GM18499 (cell line): ENCODE results near the gene ACSL6.

Source experiments
- ATAC-seq: cut with Tn5 transposase; IDR thresholded peaks from one replicate; pipeline ENCODE4 v1.9.1; 2021; ENCODE audit warnings: moderate number of reproducible peaks; ENCODE audit not compliant: insufficient read depth, unreplicated experiment

The ACSL6 gene, protein sequence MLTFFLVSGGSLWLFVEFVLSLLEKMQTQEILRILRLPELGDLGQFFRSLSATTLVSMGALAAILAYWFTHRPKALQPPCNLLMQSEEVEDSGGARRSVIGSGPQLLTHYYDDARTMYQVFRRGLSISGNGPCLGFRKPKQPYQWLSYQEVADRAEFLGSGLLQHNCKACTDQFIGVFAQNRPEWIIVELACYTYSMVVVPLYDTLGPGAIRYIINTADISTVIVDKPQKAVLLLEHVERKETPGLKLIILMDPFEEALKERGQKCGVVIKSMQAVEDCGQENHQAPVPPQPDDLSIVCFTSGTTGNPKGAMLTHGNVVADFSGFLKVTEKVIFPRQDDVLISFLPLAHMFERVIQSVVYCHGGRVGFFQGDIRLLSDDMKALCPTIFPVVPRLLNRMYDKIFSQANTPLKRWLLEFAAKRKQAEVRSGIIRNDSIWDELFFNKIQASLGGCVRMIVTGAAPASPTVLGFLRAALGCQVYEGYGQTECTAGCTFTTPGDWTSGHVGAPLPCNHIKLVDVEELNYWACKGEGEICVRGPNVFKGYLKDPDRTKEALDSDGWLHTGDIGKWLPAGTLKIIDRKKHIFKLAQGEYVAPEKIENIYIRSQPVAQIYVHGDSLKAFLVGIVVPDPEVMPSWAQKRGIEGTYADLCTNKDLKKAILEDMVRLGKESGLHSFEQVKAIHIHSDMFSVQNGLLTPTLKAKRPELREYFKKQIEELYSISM

DNA sequence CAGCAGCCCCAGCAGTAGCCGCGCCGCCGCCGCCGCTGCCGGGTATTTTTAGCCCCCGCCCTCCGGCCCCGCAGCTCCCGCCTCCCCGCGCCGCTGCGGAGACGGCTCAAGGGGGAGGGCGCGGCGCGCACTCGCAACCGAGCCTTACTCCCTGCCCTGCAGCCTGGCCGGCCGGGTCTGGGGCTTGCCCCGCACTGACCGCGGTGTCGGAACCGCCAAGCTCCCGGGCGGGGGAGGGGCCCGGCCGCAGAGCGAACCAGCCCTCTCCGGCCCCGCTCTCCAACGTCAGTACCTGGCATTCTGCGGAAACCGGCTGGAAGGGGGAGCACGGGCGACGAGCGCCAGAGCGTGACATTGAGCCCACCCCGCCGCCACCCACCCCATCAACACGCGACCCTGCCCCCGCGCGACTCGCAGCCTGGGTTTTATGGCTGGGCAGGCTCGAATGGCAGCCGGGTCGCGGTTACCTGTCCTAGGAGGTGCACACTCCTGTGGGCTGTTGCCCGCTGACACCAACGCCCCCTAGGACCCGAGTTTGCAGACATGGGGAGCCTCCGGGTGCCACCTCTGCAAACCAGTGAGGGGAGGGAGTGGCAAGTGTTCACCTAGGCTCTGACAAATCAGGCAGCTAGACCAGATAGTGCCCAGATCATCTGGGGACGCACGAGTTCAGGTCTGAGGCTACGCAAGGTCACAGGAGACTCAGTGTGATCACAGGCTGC lies at the start of gene ACSL6:
ACSL6 (minus strand) TSS at position 37 of the 722 bp plus-strand sequence. CDS start 105 bp downstream, outside the sequence.
- ATAC-seq: no peak

DNA sequence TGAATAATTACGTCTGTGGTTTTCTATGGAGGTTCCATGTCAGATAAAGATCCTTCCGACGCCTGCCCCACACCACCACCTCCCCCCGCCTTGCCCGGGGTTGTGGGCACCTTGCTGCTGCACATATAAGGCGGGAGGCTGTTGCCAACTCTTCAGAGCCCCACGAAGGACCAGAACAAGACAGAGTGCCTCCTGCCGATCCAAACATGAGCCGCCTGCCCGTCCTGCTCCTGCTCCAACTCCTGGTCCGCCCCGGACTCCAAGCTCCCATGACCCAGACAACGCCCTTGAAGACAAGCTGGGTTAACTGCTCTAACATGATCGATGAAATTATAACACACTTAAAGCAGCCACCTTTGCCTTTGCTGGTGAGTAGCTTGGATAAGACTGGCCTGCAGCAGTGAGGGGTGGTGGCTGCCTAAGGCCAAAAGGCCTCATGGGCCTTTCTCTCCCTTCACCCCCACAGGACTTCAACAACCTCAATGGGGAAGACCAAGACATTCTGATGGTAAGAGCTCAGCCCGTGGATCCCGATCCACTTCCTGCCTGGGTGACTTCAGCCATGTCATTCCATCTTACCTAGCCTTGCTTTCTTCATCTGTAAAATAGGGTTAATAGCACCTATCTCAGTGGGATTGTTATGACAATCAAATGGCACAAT lies 49.2 kb upstream of the ACSL6 start, which contains the start of gene IL3:
IL3 (plus strand) TSS at position 155 of the 661 bp plus-strand sequence; CDS start at position 207, 52 bp downstream.
- ATAC-seq: no peak

DNA sequence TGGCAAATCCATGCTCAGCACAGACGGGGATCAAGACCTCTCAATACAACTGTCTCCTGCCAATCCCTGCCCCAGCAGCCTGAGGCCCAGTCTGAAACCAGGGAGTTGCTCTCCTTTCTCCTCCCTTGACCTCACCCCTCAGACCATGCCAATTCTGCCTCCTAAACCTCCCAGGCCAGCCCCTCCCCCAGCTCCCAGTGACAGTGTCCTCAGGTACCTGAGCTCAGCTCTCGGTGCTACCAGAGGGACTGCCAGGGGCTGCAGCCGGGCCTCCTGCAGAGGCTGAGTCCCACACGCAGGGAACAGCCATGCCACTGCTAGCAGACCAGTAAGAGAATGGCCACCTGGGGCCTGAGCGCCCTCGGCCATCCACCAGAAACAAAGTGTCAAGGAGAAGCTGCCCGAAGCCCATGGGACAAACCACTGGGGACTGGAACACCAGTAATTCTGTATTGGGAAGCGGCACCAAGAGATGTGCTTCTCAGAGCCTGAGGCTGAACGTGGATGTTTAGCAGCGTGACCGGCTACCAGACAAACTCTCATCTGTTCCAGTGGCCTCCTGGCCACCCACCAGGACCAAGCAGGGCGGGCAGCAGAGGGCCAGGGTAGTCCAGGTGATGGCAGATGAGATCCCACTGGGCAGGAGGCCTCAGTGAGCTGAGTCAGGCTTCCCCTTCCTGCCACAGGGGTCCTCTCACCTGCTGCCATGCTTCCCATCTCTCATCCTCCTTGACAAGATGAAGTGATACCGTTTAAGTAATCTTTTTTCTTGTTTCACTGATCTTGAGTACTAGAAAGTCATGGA lies 48.4 kb upstream of the ACSL6 start:
- no peak for ATAC-seq

DNA sequence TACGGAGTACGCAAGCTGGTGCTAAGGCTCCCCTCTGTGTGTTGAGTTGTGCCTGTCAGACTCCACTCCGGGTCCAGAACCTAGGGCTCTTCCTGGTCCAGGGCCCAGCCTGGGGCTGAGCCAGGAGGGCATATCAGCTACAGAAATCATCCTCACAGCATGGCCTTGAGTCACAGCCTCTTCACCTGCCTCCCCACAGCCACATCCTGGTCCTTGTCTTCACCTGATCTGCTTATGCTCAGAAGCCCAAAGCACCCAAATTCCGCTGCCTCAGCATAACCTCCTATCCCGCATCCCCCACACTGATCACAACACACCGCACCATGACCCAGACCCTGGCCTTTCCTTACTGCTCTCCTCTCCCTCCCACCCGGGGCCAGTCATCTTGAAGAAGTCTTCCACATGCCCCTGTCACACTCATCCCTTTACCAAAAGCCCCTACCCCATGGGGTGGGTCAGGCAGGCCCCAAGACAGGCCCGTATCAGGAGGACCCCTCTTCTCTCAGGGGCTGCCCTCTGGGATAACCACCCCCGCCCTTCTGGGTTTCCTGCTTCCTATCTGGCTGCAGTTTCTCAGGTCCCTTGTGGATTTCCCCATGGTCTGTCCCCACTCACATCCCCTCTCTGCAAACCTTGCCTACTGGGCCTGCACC lies 47.7 kb upstream of the ACSL6 start:
- ATAC-seq: no peak

DNA sequence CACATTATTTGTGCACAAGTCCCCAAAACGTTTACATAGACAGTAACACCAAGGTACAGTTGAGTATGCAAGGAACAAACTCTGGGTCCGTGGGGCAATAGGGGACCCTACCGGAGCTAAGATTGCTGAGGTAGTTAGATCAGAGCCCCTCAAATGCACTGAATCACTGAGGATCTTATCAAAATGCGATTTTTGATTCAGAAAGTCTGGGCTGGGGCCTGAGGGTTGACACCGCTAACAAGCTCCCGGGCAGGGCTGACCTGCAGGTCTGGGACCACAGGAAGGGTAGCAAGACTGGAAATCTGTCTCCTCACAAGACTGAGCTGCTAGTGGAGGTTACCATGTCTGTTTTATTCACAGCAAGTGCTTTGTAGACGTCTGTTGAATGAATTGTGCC lies 47.2 kb upstream of the ACSL6 start:
- no peak for ATAC-seq

DNA sequence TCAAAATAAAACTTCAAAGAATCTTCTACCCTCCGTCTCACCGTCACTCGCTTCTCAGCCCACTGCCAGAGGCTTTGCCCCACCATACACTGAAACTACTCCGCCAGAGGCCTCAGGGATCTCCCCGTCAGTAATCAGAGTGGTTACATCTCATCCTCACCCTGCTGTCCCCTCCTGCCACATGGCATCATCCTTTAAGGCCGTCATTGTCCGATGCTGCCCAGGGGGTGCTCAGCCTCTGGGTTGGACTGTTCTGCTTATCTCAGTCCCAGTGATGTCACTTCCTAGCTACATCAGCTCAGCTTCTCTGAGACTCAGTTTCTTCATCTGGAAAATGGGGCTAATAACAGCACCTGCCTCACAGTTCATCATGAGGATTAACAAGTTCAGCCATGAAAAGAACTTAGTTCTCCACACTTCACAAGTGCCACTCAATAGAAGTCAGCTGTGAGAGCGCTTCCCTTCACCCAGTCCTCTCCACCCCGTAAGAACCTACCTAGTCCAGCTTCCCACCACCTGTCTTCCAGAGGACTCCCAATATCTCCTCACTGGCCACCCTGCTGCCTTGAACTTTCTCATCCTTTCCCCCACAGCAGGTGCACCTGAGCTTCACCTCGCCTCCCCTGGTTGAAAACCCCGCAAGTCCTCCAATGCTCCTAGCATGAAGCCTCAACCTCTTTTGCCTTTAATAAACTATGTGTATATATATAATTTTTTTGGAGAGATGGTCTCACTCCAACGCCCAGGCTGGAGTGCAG lies 46.2 kb upstream of the ACSL6 start:
- no peak for ATAC-seq

DNA sequence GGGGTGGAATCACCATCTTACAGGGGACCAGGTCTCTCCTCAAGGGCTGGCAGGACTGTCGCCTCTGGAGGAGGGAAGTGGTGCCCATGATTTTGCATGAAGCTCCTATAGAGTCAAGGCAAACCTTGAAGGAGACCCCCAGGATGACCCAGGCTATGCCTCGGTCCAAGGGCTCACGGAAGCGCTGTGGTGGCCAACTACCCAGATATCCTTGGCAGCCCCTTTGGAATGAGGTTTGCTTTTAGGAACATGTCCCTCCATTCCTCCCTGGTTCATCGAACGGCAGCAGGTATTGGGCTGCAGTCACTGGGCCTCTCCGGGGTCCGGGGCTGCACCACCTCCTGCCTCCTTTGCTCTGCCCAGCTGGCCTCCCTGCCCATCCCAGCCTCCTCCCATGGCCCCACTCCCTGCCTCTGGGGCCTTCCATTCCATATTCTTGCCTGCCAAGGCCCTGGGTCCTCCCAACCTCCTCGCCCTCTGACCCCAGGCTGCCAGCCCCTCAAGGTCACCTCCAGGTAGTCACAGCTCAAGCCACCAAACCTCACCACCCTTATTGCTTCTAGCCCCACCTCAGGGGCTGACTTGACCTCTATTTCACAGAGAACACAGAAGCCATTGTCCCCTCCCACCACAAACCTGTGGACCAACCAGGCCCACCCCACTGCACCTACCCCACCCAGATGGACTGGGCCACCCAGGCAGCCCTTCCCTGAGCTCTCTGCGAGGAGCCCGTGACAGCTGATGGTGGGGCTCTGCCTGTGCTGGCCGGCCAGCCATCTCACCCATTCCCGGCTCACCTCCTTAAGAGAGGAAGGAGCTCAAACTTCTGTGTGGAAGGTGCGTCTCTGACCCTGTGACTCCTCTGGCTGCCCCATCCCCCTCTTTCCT lies 45.4 kb upstream of the ACSL6 start:
- no peak for ATAC-seq

GRCh38 chr5:132055808-132056609 lies 44.6 kb upstream of the ACSL6 start:
- no peak for ATAC-seq

DNA sequence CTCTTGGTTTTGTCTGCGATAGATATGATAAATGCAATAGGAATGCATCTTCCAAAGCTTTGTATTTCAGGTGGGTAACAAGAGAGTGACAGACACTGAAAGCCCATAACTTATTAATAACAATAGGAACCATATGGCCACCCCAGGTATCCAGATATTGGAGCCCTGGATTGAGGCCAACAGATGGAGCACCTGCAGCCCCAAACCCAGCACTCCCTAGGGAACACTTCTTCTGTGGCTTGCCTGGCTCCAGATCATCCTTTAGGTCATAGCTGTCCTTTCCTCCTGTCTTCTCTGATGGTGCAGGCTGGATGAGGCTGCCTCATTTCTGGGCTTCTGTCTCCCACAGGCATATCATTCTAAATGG lies 44.0 kb upstream of the ACSL6 start:
- no peak for ATAC-seq

- ATAC-seq: no peak
Observed at GRCh38 chr5:132054697-132055440, 43.4 kb upstream of the ACSL6 start.

GRCh38 chr5:132054031-132054696 lies 42.7 kb upstream of the ACSL6 start:
- no peak for ATAC-seq

DNA sequence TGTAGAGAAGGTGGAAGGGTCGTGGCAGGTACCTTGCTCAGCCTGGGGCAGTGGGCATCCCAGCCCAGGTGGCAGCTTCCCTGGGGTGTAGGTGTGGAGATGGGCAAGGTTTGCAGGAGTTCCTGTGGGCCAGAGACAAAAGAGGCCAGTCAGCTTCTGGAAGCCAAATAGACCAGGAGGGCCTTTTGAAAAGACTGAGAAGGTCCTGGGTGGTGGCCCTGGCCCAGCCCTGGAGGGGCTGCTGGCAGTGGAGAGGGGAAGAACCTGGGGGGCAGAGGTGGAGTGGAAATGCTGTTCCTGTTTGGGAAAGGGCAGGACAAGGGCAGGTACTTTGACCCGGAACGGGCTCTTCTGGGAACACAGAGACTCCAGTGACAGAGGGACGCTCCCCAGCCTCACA lies 42.0 kb upstream of the ACSL6 start:
- ATAC-seq: no peak

- ATAC-seq: no peak
Observed at GRCh38 chr5:132052520-132052919, 41.1 kb upstream of the ACSL6 start.

GRCh38 chr5:132050661-132051552 lies 39.4 kb upstream of the ACSL6 start:
- no peak for ATAC-seq

GRCh38 chr5:132050136-132050535 lies 38.7 kb upstream of the ACSL6 start:
- ATAC-seq: no peak
